Activated CD4-positive, alpha-beta T cell treated with anti-CD3 and anti-CD28 coated beads, Interleukin-2, Interleukin-6, amounts not matched to agents 100 ng/mL and 50 ng/mL, durations not matched to agents 16 hours and 8 hours (primary cell): ENCODE results near the gene SLC9A9.

Experiments used
- DNase-seq: peaks from one replicate; pipeline ENCODE4 v3.0.0-alpha.2; 2020

SLC9A9 gene

GRCh38 chr3:143266927-143267326 is 581.3 kb downstream of the SLC9A9 start:
- DNase-seq = no peak

DNA sequence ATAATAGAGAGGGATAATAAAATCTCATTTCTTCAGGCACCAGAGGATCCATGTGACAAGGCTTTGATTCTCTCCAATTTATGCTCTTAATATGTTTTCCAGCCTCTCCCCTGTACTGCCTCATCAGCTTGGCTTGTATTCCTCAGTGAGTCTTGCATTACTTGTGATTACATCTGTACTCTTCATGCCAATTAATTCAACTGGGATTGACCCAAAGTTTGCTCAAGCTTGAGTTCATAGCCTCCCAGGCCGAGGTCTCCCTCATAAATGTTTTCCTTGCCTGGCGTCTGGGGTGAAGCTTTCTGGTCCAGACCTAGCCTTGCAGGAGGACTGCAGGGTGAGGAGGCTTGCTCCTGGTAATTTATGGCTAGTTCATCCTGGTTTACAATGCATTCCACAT is 581.8 kb downstream of the SLC9A9 start:
- no peak for DNase-seq

GRCh38 chr3:143265501-143266070 is 582.7 kb downstream of the SLC9A9 start:
- DNase-seq = no peak

- DNase-seq = no peak
Measured at GRCh38 chr3:143263852-143264513, 584.3 kb downstream of the SLC9A9 start.

- DNase-seq = no peak
Measured at GRCh38 chr3:143261848-143262247, 586.4 kb downstream of the SLC9A9 start.

- DNase-seq = no peak
Measured at GRCh38 chr3:143258692-143259091, 589.6 kb downstream of the SLC9A9 start.

DNA sequence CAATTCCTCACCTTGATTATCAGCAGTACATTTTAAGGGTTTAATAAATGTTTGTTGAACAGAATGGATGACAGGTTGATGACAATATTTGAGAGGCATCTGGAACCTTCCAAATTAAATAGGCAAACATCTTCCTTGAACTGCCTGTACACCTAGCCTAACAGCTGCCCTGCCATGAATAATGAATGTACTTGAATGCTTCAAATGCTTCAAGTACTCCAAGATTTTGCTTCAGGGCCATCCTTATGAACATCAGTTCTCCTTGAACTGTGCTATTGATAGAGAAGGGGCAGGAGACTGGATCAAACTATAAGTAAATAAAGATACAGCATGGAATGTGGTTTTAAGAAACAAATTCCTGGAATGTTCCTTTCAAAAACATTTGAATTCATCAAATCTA is 591.9 kb downstream of the SLC9A9 start:
- DNase-seq = no peak

DNA sequence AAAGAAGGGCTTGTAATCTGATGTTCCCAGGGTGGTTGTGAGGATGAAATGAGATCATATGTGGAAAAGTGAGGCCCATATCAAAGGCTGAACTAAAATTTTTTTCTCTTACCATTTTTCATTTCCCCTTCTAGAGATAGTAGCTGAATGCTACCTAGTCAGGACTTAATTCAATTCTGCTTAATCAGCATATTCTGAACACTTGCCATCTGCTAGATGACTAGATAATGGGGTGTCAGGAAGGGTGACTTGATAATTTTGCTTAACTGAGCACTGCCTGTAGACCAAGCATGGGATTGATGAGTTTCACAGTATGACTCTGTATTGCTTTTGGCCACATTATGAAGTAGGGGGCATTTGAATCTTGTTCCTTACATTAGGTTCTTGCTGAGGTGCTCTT is 592.5 kb downstream of the SLC9A9 start:
- no peak for DNase-seq

DNA sequence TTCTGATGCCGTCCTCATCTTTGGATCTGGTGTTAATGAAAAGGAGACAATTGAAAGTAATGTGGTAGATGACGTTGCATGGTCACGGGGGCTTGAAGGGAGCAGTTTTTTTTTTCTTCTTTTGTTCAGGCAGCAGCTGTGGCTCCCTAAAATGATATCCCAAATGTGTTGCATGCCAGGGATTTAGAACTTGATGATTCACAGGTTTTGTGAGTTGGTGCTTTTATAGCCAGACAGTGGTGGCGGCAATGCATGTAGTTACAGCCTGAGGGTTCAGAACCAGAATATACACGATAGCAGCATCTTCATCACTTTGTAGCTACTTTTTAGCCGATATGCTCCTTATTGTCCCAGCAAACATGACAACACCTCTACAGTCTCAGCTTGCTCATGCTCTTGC is 595.3 kb downstream of the SLC9A9 start:
- no peak for DNase-seq

GRCh38 chr3:143249014-143249413 is 599.3 kb downstream of the SLC9A9 start:
- no peak for DNase-seq

DNA sequence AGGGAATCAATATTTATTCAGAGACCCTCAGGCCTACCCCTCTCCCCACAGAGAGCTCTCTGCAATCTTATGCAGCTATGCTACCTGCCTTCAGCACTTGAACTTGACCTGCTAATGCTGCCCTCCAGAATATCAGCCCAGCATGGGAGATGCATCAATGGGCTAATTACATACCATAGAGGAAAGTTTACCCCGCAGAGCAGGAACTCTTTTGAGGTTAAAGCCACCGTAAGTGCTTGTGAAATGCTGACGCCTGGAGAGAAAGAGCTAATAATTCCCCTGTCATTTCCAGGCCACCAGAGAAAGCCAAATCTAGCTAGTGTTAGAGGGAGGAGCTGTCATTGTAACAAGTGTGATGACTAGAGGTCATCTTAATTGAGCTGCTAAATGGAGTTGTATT is 601.2 kb downstream of the SLC9A9 start:
- DNase-seq = no peak

DNA sequence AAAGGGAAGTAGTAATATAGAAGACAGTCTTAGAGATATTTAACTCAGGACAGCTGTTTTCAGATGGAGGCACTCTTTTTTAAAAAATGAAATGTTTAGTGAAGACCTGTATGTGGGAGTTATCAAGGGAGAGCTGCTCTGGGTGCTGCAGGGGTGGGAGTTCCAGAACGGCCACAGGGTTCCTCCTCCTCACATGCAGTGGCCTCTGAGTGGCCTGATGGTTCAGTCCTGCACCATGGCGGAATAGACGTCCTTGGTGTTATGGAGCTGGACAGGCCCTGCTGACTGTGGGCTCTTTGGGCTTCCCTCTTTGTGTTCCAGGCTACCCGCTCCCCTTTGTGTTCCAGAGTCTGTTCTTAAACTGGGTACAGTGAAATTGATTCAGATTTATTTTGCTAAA is 602.6 kb downstream of the SLC9A9 start:
- no peak for DNase-seq

GRCh38 chr3:143244516-143245063 is 603.7 kb downstream of the SLC9A9 start:
- no peak for DNase-seq

DNA sequence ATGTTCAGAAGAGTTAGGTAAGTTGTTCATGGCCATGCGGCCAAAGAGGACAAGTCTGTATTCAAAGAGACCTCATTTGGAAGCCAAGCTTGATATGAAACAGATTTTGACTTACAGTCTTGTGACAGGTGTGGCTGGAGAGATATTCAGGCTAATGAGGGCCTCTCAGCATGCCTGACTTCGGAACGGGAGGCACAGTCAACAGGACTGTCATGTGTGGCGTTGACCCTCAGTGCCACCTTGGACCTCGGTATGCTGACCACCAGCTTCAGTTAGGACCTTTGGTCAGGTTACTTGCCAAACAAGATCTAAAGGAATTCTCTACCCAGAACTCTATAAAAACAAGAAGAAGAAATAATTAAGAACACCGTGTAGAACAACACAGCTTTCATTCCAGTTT is 604.6 kb downstream of the SLC9A9 start:
- no peak for DNase-seq

- DNase-seq = no peak
Measured at GRCh38 chr3:143242691-143243090, 605.6 kb downstream of the SLC9A9 start.

GRCh38 chr3:143242101-143242500 is 606.2 kb downstream of the SLC9A9 start:
- no peak for DNase-seq

DNA sequence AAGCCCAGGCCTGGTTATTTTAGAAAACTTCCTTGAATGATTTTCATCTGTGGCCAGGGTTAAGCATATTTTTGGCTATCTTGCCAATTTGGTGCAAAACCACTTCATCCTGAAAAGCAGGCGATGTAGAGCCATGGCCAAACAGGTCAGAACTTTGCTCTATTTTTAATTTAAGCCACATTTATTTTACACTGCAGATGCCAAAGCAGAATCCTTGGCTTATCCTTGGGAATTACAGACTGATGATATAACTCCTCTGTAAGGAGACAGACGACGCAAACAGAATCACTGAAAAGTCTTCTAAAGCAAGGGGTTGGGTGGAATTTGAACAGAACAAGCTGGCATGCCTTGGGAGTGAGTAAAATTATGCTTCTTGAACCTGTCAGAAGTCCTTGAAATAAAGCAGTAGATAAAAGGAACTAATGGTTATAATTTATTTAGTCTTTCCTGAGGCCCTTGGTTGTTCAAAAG is 606.8 kb downstream of the SLC9A9 start:
- no peak for DNase-seq

- no peak for DNase-seq
Measured at GRCh38 chr3:143240886-143241285, 607.4 kb downstream of the SLC9A9 start.

- no peak for DNase-seq
Measured at GRCh38 chr3:143239031-143239430, 609.2 kb downstream of the SLC9A9 start.

- no peak for DNase-seq
Measured at GRCh38 chr3:143237077-143237627, 611.1 kb downstream of the SLC9A9 start.

- no peak for DNase-seq
Measured at GRCh38 chr3:143236226-143236964, 611.9 kb downstream of the SLC9A9 start.

- no peak for DNase-seq
Measured at GRCh38 chr3:143235614-143236204, 612.6 kb downstream of the SLC9A9 start.

- DNase-seq = no peak
Measured at GRCh38 chr3:143234526-143234925, 613.7 kb downstream of the SLC9A9 start.
